WTC11 (cell line): ENCODE data around the gene LELP1. TPM values are rescaled to one million over a fixed set of nuclear protein-coding genes. Genes with fewer than 3 reads are reported as not detected.

ENCODE experiments used
- ATAC-seq: fragments of 200-7000 bp; cut with Tn5 transposase; 2 replicates; pipeline ENCODE4 v1.10.0; 2021; ENCODE audit warnings: mild to moderate bottlenecking, moderate library complexity
- CTCF ChIA-PET: fragments of 300-600 bp; sonication (Branson Sonifier 250); formaldehyde crosslinking; loops from one replicate; lab custom pipeline; 2021; ENCODE audit warnings: antibody characterized with exemption; lab: Charles Lee
- POLR2A ChIA-PET: fragments of 350-600 bp; sonication (Branson Sonifier 250); formaldehyde crosslinking; loops from one replicate; lab custom pipeline; 2021; ENCODE audit warnings: antibody characterized with exemption; lab: Charles Lee
- DNase-seq: peaks from one replicate; pipeline ENCODE4 v3.0.0; 2021; ENCODE audit warnings: low spot score
- H3K27ac Mint-ChIP-seq: 2 replicates; pipeline ENCODE4 v1.8.0; 2021; ENCODE audit warnings: mixed read lengths
- H3K27me3 Mint-ChIP-seq: 2 replicates; pipeline ENCODE4 v1.8.0; 2021; ENCODE audit warnings: low read depth, mild to moderate bottlenecking, moderate library complexity, mixed read lengths
- H3K36me3 Mint-ChIP-seq: 2 replicates; pipeline ENCODE4 v1.8.0; 2021; ENCODE audit warnings: mixed read lengths
- H3K4me1 Mint-ChIP-seq: 2 replicates; pipeline ENCODE4 v1.8.0; 2022; ENCODE audit warnings: mixed read lengths
- H3K4me3 Mint-ChIP-seq: 2 replicates; pipeline ENCODE4 v1.8.0; 2021; ENCODE audit warnings: mild to moderate bottlenecking, moderate library complexity, mixed read lengths
- H3K9me3 Mint-ChIP-seq: 2 replicates; pipeline ENCODE4 v1.8.0; 2021; ENCODE audit warnings: mixed read lengths
- AFF4 ChIP-seq: sonication (generic); formaldehyde crosslinking; IDR thresholded peaks from 2 replicates; pipeline ENCODE4 v1.8.1; 2023; ENCODE audit warnings: mild to moderate bottlenecking, missing genetic modification reagents, borderline replicate concordance
- ATF2 ChIP-seq: sonication (generic); formaldehyde crosslinking; IDR thresholded peaks from 2 replicates; pipeline ENCODE4 v1.8.1; 2022; ENCODE audit warnings: low read depth, missing genetic modification reagents, borderline replicate concordance
- ELF4 ChIP-seq: sonication (generic); formaldehyde crosslinking; IDR thresholded peaks from 2 replicates; pipeline ENCODE4 v1.8.1; 2022; ENCODE audit warnings: low read depth, mild to moderate bottlenecking, moderate library complexity, missing genetic modification reagents
- NFE2L1 ChIP-seq: sonication (generic); formaldehyde crosslinking; IDR thresholded peaks from 2 replicates; pipeline ENCODE4 v1.8.1; 2023; ENCODE audit warnings: missing genetic modification reagents
- ZNF396 ChIP-seq: fragments of 250-450 bp; sonication (Bioruptor Pico); IDR thresholded peaks from 2 replicates; pipeline ENCODE4 v1.8.0; 2021; ENCODE audit warnings: mild to moderate bottlenecking, moderate library complexity, borderline replicate concordance
- total RNA-seq: library from RNA; stranded (reverse); gene quantifications from 3 replicates; pipeline ENCODE4 v1.2.3, GENCODE V29; 2021
- TF ChIP-seq, protein P1 (sequence below): fragments of 250-450 bp; sonication (Bioruptor Pico); IDR thresholded peaks from 2 replicates; pipeline ENCODE4 v2.1.2; 2022; ENCODE audit warnings: mild to moderate bottlenecking, moderate library complexity
- TF ChIP-seq, protein P2 (sequence below): sonication (generic); formaldehyde crosslinking; IDR thresholded peaks from 2 replicates; pipeline ENCODE4 v1.8.0; 2022; ENCODE audit warnings: missing genetic modification reagents
- TF ChIP-seq, protein P3 (sequence below): sonication (generic); formaldehyde crosslinking; IDR thresholded peaks from 2 replicates; pipeline ENCODE4 v1.8.1; 2023; ENCODE audit warnings: mild to moderate bottlenecking, missing genetic modification reagents

The LELP1 gene
- total RNA-seq, 1 experiment from 2014 or later = not detected

DNA sequence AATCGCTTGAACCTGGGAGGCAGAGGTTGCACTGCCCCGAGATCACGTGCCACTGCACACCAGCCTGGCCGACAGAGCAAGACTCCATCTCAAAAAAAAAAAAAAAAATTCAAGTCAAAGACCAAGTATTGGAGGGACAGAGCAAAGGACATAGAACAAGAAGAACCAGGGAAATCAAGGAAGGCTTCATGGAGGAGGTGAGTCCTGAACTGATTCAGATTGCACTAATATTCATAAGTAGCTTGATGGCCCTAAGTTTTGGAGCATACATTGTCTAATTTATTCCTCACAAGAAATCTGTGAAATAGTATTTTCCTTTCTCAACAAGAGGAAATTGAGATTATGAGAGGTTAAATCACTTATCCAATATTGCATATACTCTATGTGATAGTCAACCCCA, 10.3 kb downstream of the LELP1 start:
- no peaks in the 10 kb centered on the region for H3K9me3 Mint-ChIP-seq
- no peak for DNase-seq
- no peak for TF ChIP-seq ELF4

GRCh38 chr1:153217212-153217611, 14.0 kb downstream of the LELP1 start, which contains the start of gene PRR9:
PRR9 (plus strand) TSS chr1:153217584; CDS start chr1:153218145, 561 bp downstream.
- H3K9me3 Mint-ChIP-seq = no peaks in the 10 kb centered on the region
- CTCF ChIA-PET = no interaction called here
- peaks cover 5% of the 10 kb centered on the region; the same call in 1 of the 2 replicates for H3K27me3 Mint-ChIP-seq
- H3K4me3 Mint-ChIP-seq = no peak within 1 kb of the TSS
- POLR2A ChIA-PET = no interaction called here
- H3K4me1 Mint-ChIP-seq = 0 out of 2 replicates have a peak, but pooled peaks cover 2% of the 10 kb centered on the region
- no peak for DNase-seq
- no peaks in the 10 kb centered on the region for H3K36me3 Mint-ChIP-seq
- no peak within 1 kb of the TSS for H3K27ac Mint-ChIP-seq
- no peak for ATAC-seq
- TF ChIP-seq, protein P1, sequence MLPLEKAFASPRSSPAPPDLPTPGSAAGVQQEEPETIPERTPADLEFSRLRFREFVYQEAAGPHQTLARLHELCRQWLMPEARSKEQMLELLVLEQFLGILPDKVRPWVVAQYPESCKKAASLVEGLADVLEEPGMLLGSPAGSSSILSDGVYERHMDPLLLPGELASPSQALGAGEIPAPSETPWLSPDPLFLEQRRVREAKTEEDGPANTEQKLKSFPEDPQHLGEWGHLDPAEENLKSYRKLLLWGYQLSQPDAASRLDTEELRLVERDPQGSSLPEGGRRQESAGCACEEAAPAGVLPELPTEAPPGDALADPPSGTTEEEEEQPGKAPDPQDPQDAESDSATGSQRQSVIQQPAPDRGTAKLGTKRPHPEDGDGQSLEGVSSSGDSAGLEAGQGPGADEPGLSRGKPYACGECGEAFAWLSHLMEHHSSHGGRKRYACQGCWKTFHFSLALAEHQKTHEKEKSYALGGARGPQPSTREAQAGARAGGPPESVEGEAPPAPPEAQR (CRISPR knock-in tag) = no peak
- no peak for TF ChIP-seq ZNF396 (CRISPR knock-in tag)
- TF ChIP-seq NFE2L1 = no peak
- no peak for TF ChIP-seq AFF4 (CRISPR knock-in tag)
- no peak for TF ChIP-seq ATF2 (CRISPR knock-in tag)
- TF ChIP-seq, protein P2, sequence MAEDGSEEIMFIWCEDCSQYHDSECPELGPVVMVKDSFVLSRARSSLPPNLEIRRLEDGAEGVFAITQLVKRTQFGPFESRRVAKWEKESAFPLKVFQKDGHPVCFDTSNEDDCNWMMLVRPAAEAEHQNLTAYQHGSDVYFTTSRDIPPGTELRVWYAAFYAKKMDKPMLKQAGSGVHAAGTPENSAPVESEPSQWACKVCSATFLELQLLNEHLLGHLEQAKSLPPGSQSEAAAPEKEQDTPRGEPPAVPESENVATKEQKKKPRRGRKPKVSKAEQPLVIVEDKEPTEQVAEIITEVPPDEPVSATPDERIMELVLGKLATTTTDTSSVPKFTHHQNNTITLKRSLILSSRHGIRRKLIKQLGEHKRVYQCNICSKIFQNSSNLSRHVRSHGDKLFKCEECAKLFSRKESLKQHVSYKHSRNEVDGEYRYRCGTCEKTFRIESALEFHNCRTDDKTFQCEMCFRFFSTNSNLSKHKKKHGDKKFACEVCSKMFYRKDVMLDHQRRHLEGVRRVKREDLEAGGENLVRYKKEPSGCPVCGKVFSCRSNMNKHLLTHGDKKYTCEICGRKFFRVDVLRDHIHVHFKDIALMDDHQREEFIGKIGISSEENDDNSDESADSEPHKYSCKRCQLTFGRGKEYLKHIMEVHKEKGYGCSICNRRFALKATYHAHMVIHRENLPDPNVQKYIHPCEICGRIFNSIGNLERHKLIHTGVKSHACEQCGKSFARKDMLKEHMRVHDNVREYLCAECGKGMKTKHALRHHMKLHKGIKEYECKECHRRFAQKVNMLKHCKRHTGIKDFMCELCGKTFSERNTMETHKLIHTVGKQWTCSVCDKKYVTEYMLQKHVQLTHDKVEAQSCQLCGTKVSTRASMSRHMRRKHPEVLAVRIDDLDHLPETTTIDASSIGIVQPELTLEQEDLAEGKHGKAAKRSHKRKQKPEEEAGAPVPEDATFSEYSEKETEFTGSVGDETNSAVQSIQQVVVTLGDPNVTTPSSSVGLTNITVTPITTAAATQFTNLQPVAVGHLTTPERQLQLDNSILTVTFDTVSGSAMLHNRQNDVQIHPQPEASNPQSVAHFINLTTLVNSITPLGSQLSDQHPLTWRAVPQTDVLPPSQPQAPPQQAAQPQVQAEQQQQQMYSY (CRISPR knock-in tag) = no peak
- TF ChIP-seq, protein P3, sequence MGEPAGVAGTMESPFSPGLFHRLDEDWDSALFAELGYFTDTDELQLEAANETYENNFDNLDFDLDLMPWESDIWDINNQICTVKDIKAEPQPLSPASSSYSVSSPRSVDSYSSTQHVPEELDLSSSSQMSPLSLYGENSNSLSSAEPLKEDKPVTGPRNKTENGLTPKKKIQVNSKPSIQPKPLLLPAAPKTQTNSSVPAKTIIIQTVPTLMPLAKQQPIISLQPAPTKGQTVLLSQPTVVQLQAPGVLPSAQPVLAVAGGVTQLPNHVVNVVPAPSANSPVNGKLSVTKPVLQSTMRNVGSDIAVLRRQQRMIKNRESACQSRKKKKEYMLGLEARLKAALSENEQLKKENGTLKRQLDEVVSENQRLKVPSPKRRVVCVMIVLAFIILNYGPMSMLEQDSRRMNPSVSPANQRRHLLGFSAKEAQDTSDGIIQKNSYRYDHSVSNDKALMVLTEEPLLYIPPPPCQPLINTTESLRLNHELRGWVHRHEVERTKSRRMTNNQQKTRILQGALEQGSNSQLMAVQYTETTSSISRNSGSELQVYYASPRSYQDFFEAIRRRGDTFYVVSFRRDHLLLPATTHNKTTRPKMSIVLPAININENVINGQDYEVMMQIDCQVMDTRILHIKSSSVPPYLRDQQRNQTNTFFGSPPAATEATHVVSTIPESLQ (CRISPR knock-in tag) = no peak

More for the DNA sequence above, 10.3 kb downstream of the LELP1 start:
- Mint-ChIP-seq H3K27ac (no peak overlapping the region), H3K27me3 (peaks cover 16% of the 10 kb centered on the region), H3K4me1 (peaks cover 10% of the 10 kb centered on the region), H3K4me3 (no peak overlapping the region), H3K36me3 (no peaks in the 10 kb centered on the region)
- ChIA-PET CTCF (interaction anchor here (1.8 kb wide), 2 partner anchors 21 to 343 kb away, joined by 5 to 8 read pairs; no protein-coding TSS in a partner anchor), POLR2A (no interaction called here)
- no peak for ATAC-seq
